AG09319 (cell line): Measurements from ENCODE around the gene HDGFL2.
"Not testable (repeated sequence)": the region's sequence is repeated elsewhere in the genome, so short reads cannot be mapped to it uniquely, and the experiment has no call there.

ENCODE experiments used
- DNase-seq: peaks from one replicate; pipeline ENCODE4 v3.0.0-alpha.2; 2010; ENCODE audit warnings: low read depth; ENCODE audit errors: extremely low read depth
- CTCF ChIP-seq: IDR thresholded peaks from 2 replicates; pipeline ENCODE4 v1.5.1; 2011; ENCODE audit warnings: low read depth, mild to moderate bottlenecking, inconsistent platforms, low read length, moderate library complexity

HDGFL2 gene

GRCh38 chr19:4541114-4541805 is 69.2 kb downstream of the HDGFL2 start:
- no peak for DNase-seq
- no peak for TF ChIP-seq CTCF

- not testable (repeated sequence) for DNase-seq
These were observed 69.7 kb downstream of the HDGFL2 start for GRCh38 chr19:4541806-4542145.

- no peak for TF ChIP-seq CTCF
- DNase-seq: no peak
These were observed 71.1 kb downstream of the HDGFL2 start for GRCh38 chr19:4542896-4543841.

GRCh38 chr19:4543842-4544647 is 71.9 kb downstream of the HDGFL2 start:
- TF ChIP-seq CTCF: no peak
- no peak for DNase-seq

- peak; percentile 22 for TF ChIP-seq CTCF
- no peak for DNase-seq
These were observed 75.5 kb downstream of the HDGFL2 start for GRCh38 chr19:4547303-4548237.

- no peak for TF ChIP-seq CTCF
- DNase-seq: no peak
These were observed 76.1 kb downstream of the HDGFL2 start for GRCh38 chr19:4548238-4548584.

GRCh38 chr19:4550018-4550417 is 77.9 kb downstream of the HDGFL2 start:
- no peak for TF ChIP-seq CTCF
- no peak for DNase-seq
